IPS DF 19.7 (cell line): ENCODE data around the gene IQCB1.
"Not testable (repeated sequence)": the region's sequence is repeated elsewhere in the genome, so short reads cannot be mapped to it uniquely, and the experiment has no call there.

Experiments used
- DNase-seq: peaks from one replicate; pipeline ENCODE4 v3.0.0-alpha.2; 2013; ENCODE audit warnings: low read depth, low spot score

The IQCB1 gene

DNA sequence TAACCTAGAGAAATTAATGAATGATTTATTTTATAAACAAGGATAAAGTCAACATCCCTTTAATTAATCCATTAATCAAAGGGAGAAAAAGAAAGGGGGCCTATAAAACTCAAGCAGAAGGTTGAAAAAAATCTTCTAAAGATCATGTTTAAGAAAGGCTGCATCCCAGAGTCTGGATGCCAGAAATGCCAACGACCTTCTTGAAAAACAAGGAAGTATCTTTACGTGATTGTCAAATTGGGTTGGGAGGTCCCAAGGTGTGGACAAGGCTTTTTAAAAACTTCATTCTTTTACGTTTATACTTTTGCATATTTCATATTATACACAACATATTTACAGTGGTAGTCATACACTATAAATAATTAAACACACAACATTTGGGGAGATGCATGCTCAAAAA is 86.9 kb downstream of the IQCB1 start:
- DNase-seq = no peak

- DNase-seq = not testable (repeated sequence)
Observed at GRCh38 chr3:121743106-121743505, 91.8 kb downstream of the IQCB1 start.

DNA sequence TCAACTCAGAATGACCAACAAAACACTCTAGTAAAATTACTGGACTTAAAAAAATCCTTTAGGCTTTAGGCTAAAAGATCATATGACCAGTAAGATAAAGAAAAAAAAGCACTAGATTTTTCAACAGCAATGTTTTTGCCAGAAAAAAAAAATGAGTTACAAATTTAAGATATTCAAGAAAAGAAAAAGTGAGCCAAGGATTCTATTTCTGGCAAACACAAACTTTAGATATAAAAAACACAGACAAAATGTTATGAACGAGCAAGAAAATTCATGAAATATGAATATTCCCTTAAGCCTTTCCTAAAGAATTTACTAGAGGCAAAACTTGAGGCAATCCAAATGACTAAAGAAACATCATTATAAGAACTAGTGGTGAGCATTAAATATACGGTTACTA is 94.0 kb downstream of the IQCB1 start:
- DNase-seq = no peak

DNA sequence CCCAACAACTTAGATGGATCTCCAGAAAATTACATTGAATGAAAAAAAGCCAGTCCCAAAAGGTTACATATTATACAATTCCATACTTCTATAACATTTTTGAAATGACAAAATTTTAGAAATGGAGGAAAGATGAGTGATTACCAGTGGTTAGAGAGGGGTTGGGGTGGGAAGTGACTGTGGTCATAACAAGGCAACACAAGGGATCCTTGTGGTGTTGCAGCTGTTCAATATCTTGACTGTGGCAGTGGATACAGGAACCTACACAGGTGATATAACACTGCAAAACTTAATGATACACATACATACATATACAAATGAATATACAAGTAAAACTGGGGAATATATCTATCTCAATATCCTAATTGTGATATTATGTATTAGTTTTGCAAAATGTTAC is 95.0 kb downstream of the IQCB1 start:
- no peak for DNase-seq

- no peak for DNase-seq
Observed at GRCh38 chr3:121737644-121738043, 97.2 kb downstream of the IQCB1 start.

- no peak for DNase-seq
Observed at GRCh38 chr3:121736112-121736511, 98.7 kb downstream of the IQCB1 start.

GRCh38 chr3:121735047-121735696 is 99.7 kb downstream of the IQCB1 start:
- no peak for DNase-seq

DNA sequence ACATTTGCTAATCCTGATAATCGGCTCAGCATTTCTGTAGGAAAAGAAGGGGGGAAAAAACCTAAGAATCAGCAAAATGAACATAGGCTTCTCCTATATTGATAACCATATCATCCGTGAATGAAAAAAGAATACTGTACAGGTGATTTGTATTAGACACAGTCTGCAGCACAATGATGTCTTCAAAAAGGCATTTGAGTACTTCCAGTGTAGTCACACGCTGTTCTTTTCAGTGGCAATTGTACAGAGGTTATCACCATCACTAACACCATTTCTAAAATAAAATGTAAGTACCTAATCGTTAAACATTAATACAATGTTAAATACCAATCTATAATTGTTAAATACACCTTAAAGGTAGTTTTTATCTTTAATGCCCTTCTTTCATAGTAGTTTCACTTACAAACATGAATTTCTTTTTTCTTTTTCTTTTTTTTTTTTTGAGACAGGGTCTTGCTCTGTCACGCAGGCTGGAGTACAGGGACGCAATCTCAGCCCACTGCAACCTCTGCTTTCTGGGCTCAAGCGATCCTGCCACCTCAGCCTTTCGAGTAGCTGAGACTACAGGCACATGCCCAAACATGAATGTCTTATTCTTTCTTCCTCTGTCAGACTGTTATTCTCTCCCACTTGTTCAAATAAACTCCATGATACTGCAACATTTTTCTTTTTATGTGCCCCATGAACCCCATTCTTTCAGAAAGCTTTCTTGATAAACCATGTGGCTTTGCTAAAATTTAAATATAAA is 103.7 kb downstream of the IQCB1 start:
- DNase-seq = no peak

DNA sequence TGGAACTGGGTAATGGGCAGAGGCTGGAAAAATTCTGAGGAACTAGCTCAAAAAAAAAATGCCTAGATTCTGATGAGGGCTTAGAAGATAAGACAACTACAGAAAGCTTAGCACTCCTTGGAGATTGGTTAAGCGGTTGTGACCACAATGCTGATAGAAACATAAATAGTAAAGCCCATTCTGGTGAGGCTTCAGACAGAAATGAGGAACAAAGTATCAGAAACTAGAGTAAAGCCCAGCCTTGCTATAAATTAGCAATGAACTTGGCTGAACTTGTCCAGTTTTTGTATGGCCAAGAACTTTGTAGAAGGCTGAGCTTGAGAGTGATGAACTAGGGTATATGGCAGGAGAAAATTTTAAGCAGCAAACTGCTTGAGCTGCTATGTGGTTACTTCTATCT is 110.7 kb downstream of the IQCB1 start:
- no peak for DNase-seq

DNA sequence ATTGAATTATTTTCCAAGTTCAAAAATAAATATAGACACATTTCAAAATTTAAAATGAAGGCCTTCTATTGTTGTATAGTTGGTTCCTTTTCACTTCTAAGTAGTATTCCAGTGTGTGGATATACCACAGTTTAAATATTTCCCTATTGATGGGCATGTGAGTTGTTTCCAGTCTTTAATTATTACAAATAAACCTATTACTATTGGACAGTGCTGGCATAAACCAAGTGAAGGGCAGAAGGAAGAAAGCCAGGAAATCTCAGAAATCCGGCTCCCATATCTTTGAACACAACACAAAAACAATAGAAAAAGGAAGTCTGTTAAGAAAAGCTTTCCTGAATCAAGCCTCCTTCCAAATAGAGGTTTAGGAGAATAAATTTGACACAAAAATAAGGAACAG is 111.4 kb downstream of the IQCB1 start:
- no peak for DNase-seq

DNA sequence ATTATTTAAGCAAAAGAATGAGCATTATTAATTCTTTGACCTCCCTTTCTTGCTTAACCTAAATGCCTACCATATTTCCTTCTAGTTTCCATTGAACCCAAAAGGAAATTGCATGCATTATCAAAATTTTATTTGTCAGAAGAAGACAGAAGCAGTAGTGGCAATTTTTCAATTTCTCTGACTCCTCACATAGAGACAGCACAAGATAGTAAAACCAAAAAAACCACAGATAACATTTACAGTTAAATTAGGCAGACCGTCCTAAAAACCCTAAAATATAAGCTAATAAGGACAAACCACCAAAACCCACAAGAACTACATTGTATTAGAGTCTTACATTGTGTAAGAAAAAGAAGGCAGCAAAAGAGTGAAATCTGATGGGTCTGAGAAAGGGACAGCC is 112.4 kb downstream of the IQCB1 start:
- DNase-seq = no peak

DNA sequence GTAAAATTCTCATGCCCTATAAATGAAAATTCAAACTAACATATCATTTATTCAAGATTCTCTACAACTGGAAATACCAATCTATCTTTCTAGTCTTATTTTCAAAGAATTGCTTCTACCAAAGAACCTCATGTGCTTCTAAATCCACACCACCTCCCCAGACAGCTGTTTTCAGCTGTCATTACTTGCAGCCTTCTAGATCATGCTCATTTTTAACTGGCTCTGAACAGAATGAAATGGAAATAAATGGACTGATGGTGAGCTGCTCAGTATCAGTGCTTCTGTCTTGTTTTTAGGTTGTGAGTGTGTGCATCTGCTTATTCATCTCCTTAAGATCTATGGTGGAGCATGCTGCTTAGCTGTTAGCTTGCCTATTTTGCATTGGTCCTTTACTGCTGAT is 114.7 kb downstream of the IQCB1 start:
- DNase-seq = no peak
